GM12878 (cell line): ENCODE measurements around the gene GOLGA8B.

Experiments used
- BCL3 ChIP-seq: IDR thresholded peaks from 2 replicates; pipeline ENCODE4 v1.6.1; 2011; ENCODE audit warnings: borderline replicate concordance, low read depth, mild to moderate bottlenecking, moderate library complexity, low read length; ENCODE audit not compliant: insufficient read depth, poor library complexity, severe bottlenecking
- CREM ChIP-seq: IDR thresholded peaks from 2 replicates; pipeline ENCODE4 v1.6.1; 2014; ENCODE audit warnings: antibody characterized with exemption, low read depth
- CTCF ChIP-seq, 3 experiments: IDR thresholded peaks in 2 of 3; conservative IDR thresholded peaks in 1 of 3; 2 replicates each; pipeline ENCODE4 v1.5.1; 2011; ENCODE audit warnings: low read depth in 3 of 3, low read length in 3 of 3, mild to moderate bottlenecking in 3 of 3, control low read depth in 2 of 3, moderate library complexity in 2 of 3, inconsistent platforms in 1 of 3, mixed read lengths in 1 of 3; ENCODE audit not compliant: control insufficient read depth in 2 of 3, insufficient read depth in 1 of 3; ENCODE audit errors: extremely low read depth in 1 of 3
- FOS ChIP-seq: IDR thresholded peaks from 3 replicates; pipeline ENCODE4 v1.6.1; 2011; ENCODE audit warnings: borderline replicate concordance; ENCODE audit not compliant: insufficient read length; ENCODE audit errors: extremely low read depth
- HDAC2 ChIP-seq: fragments of 200-600 bp; sonication (generic); IDR thresholded peaks from 2 replicates; pipeline ENCODE4 v1.6.1; 2017
- MXI1 ChIP-seq: fragments of 150-350 bp; IDR thresholded peaks from 2 replicates; pipeline ENCODE4 v1.6.1; 2011; ENCODE audit warnings: low read depth, mild to moderate bottlenecking, inconsistent platforms, low read length, improper control_type of control experiment
- POLR2AphosphoS5 ChIP-seq: IDR thresholded peaks from 2 replicates; pipeline ENCODE4 v1.6.1; 2011; ENCODE audit warnings: mild to moderate bottlenecking, low read length, inconsistent platforms
- PRDM15 ChIP-seq: fragments of 450-650 bp; formaldehyde crosslinking; IDR thresholded peaks from 2 replicates; pipeline ENCODE4 v1.4.0; 2020; ENCODE audit warnings: mild to moderate bottlenecking, moderate library complexity
- RELA ChIP-seq: fragments of 450-650 bp; IDR thresholded peaks from 2 replicates; pipeline ENCODE4 v1.8.0; 2014; ENCODE audit warnings: borderline replicate concordance; ENCODE audit not compliant: partially characterized antibody
- ZZZ3 ChIP-seq: IDR thresholded peaks from 2 replicates; pipeline ENCODE4 v1.6.1; 2011; ENCODE audit warnings: low read depth; ENCODE audit not compliant: control insufficient read depth, insufficient read length

- TF ChIP-seq ZZZ3 (no peak), CTCF (IDR thresholded peaks at IDR 0.05 in 2 of 3, conservative IDR thresholded peaks at IDR 0.05 in 1 of 3; ENCODE audit: control insufficient read depth in 2 of 3, extremely low read depth in 1 of 3, insufficient read depth in 1 of 3, low read depth in 3 of 3, low read length in 3 of 3) (no peak), MXI1 (no peak), BCL3 (no peak), RELA (no peak), FOS (no peak), POLR2AphosphoS5 (no peak), PRDM15 (CRISPR knock-in tag) (no peak), HDAC2 (no peak), CREM (no peak)
These were observed 7.9 kb upstream of the GOLGA8B start for GRCh38 chr15:34591306-34591705.
